Activated gamma-delta T cell treated with anti-CD3 and anti-CD28 coated beads, Interleukin-2, amount 50 U/mL, for 16 hours (primary cell): ENCODE data around the gene ARL8A.
"Not testable (repeated sequence)": the region's sequence is repeated elsewhere in the genome, so short reads cannot be mapped to it uniquely, and the experiment has no call there.

Experiments
- DNase-seq: peaks from one replicate; pipeline ENCODE4 v3.0.0-alpha.2; 2020; ENCODE audit warnings: low read depth

ARL8A gene

DNA sequence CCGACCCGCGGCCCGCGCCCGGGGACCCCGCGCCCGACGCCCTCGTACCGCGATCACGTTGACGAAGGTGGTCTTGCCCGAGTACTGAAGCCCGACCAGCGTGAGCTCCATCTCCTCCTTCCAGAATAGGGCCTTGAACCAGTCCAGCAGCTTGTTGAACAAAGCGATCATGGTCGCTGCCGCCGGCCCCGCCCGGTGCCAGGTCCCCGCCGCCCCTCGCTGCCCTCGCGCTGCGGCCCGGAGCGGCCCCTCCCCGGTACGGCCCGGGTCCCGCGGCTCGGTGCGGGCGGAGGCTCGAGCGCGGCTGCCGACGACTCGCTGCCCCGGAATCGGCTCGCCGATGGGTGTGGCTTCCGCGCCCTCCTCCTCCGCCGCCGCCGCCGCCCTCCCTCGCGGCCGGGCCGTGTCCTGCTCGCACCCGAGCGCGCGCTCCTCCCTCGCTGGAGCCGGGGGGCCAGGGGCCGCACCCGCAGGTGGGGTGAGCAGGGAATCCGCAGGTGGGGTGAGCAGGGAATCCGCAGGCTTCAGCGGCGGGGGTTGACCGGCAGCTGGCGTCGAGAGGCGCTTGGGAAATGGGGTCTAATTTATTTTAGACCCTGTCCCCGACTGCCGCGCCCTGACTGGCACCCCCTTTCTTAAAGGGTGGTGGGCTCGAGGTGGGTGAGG lies at the start of gene ARL8A:
TSS of gene ARL8A (minus strand) at position 336 of the 666 bp plus-strand sequence. CDS start at position 171, 165 bp downstream.
- peak; percentile 45 for DNase-seq

DNA sequence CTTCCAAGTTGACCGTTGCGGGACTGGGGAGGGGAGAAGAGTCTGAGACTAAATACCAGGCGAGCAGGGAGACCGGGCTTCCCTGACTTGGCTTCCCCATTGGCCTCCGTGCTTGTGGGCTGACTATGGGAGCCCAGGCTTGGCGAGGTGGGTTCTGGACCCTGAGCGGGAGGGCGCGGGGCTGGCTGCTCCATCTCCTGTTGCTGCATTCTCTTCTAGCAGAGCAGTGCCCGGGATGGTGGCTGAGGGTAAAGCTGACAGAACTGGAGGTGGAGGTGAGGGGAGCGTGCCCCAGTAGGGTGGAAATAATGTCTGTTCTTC lies 49.8 kb upstream of the ARL8A start:
- DNase-seq, result no peak

GRCh38 chr1:202193614-202194327 lies 49.2 kb upstream of the ARL8A start, which contains the start of gene LGR6:
Gene LGR6 (plus strand): TSS chr1:202193799. CDS start chr1:202193990, 191 bp downstream.
- no peak for DNase-seq

GRCh38 chr1:202192770-202193613 lies 48.5 kb upstream of the ARL8A start:
- DNase-seq, result peak; percentile 38

DNA sequence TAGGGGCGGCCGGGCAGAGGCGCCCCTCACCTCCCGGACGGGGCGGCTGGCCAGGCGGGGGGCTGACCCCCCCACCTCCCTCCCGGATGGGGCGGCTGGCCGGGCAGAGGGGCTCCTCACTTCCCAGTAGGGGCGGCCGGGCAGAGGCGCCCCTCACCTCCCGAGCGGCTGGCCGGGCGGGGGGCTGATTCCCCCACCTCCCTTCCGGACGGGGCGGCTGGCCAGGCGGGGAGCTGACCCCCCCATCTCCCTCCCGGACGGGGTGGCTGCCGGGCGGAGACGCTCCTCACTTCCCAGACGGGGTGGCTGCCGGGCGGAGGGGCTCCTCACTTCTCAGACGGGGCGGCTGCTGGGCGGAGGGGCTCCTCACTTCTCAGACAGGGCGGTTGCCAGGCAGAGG lies 46.9 kb upstream of the ARL8A start:
- DNase-seq, result not testable (repeated sequence)

GRCh38 chr1:202189918-202190715 lies 45.6 kb upstream of the ARL8A start:
- DNase-seq, result no peak

- peak; percentile 74 for DNase-seq
These were observed 44.7 kb upstream of the ARL8A start for GRCh38 chr1:202189001-202189790.

DNA sequence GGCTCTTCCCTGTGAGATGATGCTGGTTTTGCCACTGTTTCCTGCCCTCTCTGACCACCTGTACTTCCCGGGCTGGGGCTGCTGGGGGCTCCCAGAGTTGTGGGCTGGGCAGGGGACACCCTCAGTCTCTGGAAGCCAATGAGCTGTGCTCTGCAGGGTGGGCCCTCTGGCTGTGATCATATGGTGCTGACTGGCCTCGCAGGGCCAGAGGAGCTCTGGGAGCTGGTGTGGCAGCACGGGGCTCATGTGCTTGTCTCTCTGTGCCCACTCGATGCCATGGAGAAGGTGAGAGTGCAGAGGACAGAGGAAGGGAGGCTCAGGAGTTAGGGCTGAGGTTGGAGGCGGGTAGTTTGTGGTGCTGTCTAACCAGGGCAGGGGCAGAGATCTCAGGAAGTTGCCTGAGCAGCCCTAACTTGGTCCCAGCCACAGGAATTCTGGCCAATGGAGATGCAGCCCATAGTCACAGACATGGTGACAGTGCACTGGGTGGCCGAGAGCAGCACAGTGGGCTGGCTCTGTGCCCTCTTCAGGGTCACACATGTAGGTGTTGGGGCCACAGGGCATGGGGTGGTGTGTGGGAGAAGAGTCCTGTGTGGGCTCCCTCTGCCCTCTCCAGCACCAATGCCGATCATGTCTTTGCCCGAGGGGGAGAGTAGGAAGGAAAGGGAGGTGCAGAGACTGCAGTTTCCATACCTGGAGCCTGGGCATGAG lies 43.3 kb upstream of the ARL8A start:
- no peak for DNase-seq

- DNase-seq, result no peak
These were observed 42.6 kb upstream of the ARL8A start for GRCh38 chr1:202187041-202187671.

- no peak for DNase-seq
These were observed 41.8 kb upstream of the ARL8A start for GRCh38 chr1:202186327-202186726.

DNA sequence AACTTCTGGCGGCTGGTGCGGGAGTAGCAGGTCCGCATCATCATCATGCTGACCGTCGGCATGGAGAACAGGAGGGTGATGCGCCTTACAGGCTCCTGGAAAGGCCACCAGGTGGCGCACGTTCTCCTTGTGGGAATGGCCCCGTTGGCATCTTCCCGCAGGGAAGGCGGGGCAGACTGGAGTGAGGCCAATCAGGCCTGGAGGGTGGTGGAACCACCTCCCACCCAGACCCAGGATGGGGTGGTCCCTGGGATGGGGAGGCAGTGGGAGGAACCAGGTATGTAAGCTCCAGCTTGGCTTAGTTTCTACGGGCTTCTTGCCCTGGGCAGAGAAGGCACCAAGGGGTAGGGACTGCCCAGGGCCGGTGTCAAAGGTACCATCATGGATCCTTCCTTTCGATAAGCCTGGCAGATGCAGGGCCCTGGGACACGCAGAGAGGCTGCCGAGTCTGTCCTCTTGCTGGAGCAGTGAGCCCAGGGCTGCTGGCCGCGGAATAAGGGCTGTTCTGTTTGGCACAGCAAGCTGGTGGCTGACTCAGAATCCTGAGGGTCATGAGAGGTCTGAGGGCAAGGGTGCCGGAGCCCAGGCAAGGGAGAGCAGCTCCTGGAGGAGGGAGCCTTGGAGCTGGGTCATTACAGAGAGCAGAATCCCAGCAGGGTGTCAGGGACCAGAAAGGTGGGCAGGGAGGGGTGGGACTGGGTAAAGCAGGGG lies 40.4 kb upstream of the ARL8A start:
- DNase-seq, result peak; percentile 40

DNA sequence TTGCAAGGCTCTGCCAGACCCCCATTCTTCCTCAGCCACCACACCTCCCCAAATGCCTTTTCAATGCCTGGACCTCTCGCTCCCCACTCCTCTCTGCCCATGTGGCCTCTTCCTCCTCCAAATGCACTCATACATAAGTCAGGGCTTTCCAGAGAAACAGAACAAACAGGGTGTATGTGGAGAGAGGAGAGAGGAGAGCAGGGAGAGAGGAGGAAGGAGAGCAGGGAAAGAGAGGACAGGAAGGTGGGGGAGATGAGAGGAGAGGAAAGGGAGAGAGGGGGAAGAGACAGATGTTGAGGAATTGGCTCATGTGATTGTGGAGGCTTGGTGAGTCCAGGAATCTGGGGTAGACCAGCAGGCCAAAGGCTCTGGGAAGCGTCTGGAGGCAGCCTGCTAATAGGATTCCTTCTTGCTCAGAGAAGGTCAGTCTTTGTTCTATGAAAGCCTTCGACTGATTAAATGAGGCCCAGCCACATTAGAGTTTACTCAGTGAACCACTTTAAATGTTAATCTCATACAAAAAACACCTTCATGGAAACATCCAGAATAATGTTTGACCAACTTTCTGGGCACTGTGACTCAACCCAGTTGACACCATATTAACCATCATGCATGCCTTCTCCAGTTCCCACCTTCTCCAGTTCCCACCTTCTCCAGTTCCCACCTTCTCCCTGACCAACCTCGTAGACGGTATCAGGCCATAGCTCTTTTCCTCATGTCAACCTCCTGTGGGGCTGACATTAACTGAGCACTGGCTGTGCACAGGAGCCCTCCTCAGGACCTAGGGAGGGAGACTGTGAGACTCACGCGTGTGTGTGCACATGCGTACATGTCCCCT lies 37.7 kb upstream of the ARL8A start:
- no peak for DNase-seq

GRCh38 chr1:202181586-202181985 lies 37.0 kb upstream of the ARL8A start:
- DNase-seq, result no peak

- DNase-seq, result not testable (repeated sequence)
These were observed 36.2 kb upstream of the ARL8A start for GRCh38 chr1:202180751-202181139.

DNA sequence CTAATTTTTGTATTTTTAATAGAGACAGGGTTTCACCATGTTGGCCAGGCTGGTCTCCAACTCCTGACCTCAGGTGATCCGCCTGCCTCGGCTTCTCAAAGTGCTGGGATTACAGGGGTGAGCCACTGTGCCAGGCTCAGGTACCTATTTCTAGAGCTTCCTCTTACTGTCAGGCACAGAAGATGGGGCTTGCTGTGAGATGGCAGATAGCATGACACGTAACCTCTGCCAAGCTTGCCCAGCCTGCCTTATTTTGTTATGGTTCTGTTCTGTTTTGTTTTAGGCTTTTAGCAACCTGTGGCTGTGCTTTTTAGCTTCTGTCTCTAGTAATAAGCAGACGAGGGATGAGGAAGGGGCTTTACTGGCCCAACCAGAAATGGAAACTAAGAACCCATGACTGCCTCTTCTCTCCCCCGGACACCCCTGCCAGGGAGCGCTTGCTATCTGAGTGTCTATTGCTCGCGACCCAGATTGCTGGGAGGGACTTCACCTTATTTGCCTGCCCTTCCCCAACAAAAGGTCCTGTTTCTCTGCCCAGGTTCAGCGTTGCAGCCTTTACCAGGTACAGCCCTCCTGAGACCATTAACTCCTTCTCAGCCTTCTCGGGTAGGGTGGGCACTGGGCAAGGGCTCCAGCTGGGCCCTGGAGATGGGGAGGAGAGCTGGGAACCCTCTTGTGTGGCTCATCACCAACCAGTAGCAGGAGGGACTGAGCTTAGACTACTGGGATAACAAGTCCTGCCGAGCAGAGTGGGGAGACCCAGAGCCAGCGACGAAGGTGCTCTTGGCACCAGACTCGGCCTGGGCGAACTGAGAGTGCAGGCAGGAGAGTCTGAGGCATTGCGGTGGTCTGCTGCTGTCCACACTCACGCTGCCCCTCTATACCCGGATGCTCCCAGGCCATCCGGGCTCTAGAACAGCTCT lies 35.6 kb upstream of the ARL8A start:
- DNase-seq, result no peak

- DNase-seq, result no peak
These were observed 32.7 kb upstream of the ARL8A start for GRCh38 chr1:202176949-202177927.
